ENCODE results near the gene AKAP12. TPM values are rescaled to one million over a fixed set of nuclear protein-coding genes. Genes with fewer than 3 reads are reported as not detected.

The AKAP12 gene
- polyA plus RNA-seq, 1 experiment, result 27.7 TPM

DNA sequence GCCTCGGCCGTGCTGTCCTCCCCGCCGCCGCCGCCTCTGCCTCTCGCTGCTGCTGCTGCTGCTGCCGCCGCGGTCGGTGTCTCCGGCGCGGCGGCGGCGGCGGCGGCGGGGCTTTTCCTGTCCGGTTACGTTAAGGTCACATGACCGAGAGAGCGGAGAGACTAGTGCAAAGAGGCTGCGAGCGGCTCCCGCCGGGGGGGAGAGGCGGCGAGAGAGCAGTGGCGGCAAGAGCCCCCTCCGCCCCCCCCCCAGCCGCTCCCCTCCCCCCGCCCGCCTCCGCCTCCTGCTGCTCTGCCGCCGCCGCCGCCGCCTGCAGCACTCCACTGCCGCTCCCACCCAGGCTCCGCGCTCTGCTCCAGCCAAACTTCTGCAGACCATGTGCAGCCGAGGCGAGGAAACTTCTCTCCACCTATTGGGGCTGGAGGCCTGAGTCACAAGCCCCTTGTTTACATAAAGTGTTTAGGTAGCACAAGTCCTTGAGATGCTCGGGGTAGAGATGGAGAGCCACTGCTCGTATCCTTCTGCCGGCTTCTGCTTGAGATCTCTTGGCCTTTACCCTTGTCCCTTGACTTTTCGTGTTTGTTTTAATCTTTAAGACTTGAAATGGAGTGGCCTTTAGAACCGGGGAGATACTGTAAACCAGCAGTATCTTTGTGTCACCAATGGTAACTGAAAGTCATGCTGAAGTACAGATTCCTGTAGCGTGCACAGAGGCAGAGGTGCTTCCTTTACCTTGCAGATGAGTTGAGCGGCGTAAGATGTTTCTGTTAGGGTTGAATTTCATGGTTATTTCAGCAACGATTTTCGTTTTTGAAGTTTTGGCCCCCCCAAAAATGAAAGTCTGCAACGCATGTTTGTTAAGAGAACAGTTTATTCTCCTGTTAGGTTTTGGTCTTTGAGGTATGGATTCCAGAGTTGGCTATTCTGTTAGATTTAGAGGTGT is 152.0 kb downstream of the AKAP12 start, which contains the start of gene ZBTB2:
ZBTB2 (minus strand) TSS at position 89 of the 943 bp plus-strand sequence. CDS start 17,922 bp downstream, outside the sequence.
- no peaks in the 10 kb centered on the region for H3K36me3 ChIP-seq (ENCODE audit: control insufficient read depth, insufficient read depth, low read length)
- peak within 1 kb of the TSS; percentile 73 for H3K4me3 ChIP-seq (ENCODE audit: low read depth, low read length)
- ChIA-PET CTCF (interaction anchor here (1.8 kb wide), 1 partner anchor 15 kb away, joined by 12 read pairs; no protein-coding TSS in a partner anchor), POLR2A (no interaction called here)
- DNase-seq (ENCODE audit: low read depth), result peak; percentile 30
- H3K27me3 ChIP-seq (ENCODE audit: control insufficient read depth, insufficient read depth, low read length), result no peaks in the 10 kb centered on the region
- TF ChIP-seq, protein P1, sequence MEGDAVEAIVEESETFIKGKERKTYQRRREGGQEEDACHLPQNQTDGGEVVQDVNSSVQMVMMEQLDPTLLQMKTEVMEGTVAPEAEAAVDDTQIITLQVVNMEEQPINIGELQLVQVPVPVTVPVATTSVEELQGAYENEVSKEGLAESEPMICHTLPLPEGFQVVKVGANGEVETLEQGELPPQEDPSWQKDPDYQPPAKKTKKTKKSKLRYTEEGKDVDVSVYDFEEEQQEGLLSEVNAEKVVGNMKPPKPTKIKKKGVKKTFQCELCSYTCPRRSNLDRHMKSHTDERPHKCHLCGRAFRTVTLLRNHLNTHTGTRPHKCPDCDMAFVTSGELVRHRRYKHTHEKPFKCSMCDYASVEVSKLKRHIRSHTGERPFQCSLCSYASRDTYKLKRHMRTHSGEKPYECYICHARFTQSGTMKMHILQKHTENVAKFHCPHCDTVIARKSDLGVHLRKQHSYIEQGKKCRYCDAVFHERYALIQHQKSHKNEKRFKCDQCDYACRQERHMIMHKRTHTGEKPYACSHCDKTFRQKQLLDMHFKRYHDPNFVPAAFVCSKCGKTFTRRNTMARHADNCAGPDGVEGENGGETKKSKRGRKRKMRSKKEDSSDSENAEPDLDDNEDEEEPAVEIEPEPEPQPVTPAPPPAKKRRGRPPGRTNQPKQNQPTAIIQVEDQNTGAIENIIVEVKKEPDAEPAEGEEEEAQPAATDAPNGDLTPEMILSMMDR (IDR thresholded peaks at IDR 0.05; ENCODE audit: insufficient read depth, low read depth, low read length), result no peak

DNA sequence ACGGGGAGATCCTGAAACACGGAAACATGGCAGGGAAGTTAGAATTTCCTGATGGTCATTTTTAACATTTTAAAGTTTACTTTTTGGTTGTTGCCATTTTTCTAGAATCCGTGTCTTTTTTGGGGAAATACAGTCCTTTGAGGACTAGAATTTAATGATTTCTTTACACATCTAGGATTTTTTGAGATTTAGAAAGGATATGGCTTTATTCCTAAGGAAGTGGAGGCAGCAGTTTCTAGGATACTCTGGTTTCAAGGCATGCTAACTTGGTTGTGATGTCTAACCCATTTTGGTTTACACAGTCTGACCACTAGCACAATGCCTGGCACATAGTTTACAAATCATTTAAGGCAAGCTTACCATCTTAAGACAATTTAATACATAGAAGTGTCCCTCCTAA is 152.7 kb downstream of the AKAP12 start:
- CTCF ChIA-PET, result interaction anchor here (1.8 kb wide), 1 partner anchor 14 kb away, joined by 12 read pairs; no protein-coding TSS in a partner anchor

DNA sequence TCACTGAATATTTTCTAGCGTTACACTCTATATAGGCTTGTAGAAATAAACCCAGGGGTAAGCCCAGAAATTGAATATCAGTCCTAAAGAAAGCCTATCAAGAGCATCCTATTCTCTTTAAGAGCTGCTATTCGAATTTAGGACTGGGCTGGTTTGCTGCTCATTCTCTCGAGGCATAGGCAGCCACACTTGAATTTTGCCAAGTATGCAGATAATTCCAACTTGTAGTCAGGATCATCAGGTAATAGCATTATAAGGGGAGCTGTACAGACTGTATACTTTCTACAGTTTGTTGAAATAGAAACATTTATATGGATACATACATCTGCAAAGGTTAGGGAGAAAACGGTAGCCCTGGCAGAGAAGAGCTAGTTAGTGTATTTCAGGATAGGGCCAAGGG is 153.6 kb downstream of the AKAP12 start:
- Histone ChIP-seq H3K36me3 (ENCODE audit: control insufficient read depth, insufficient read depth, low read length) (no peaks in the 10 kb centered on the region), H3K27me3 (ENCODE audit: control insufficient read depth, insufficient read depth, low read length) (no peaks in the 10 kb centered on the region), H3K4me3 (ENCODE audit: low read depth, low read length) (no peak overlapping the region)
- ChIA-PET CTCF (interaction anchor here (1.8 kb wide), 1 partner anchor 13 kb away, joined by 12 read pairs; no protein-coding TSS in a partner anchor), POLR2A (interaction anchor here (0.5 kb wide), 1 partner anchor 36 kb away, joined by 5 read pairs; no protein-coding TSS in a partner anchor)
- TF ChIP-seq, protein P1 (IDR thresholded peaks at IDR 0.05; ENCODE audit: insufficient read depth, low read depth, low read length), result no peak
- no peak for DNase-seq (ENCODE audit: low read depth)

More for the DNA sequence above, 152.7 kb downstream of the AKAP12 start:
- DNase-seq (ENCODE audit: low read depth), result no peak
- no peaks in the 10 kb centered on the region for H3K27me3 ChIP-seq (ENCODE audit: control insufficient read depth, insufficient read depth, low read length)
- TF ChIP-seq, protein P1 (IDR thresholded peaks at IDR 0.05; ENCODE audit: insufficient read depth, low read depth, low read length), result no peak
- POLR2A ChIA-PET, result no interaction called here
- H3K4me3 ChIP-seq (ENCODE audit: low read depth, low read length), result peak overlapping the region; percentile 73
- no peaks in the 10 kb centered on the region for H3K36me3 ChIP-seq (ENCODE audit: control insufficient read depth, insufficient read depth, low read length)

DNA sequence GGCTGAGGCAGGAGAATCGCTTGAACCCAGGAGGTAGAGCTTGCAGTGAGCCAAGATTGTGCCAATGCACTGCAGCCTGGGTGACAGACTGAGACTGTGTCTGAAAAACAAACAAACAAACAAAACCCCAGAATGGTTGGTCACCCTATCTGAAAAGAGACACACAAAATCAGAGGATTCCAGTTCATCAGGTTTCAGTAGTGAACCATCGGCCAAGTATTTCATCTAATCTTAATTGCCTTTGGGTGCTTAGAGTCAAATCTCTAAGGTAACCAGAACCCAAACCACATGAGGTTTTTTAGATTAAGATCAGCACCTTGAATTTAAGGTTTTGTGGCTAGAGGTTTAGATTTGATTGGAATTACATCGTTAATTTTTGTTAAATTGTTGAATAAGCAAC is 159.9 kb downstream of the AKAP12 start:
- TF ChIP-seq, protein P1 (IDR thresholded peaks at IDR 0.05; ENCODE audit: insufficient read depth, low read depth, low read length), result no peak
- ChIA-PET POLR2A (no interaction called here), CTCF (no interaction called here)
- no peaks in the 10 kb centered on the region for H3K27me3 ChIP-seq (ENCODE audit: control insufficient read depth, insufficient read depth, low read length)
- DNase-seq (ENCODE audit: low read depth), result no peak
- H3K36me3 ChIP-seq (ENCODE audit: control insufficient read depth, insufficient read depth, low read length), result peaks cover 1% of the 10 kb centered on the region; the same call in 1 of the 2 replicates
- H3K4me3 ChIP-seq (ENCODE audit: low read depth, low read length), result no peak overlapping the region

DNA sequence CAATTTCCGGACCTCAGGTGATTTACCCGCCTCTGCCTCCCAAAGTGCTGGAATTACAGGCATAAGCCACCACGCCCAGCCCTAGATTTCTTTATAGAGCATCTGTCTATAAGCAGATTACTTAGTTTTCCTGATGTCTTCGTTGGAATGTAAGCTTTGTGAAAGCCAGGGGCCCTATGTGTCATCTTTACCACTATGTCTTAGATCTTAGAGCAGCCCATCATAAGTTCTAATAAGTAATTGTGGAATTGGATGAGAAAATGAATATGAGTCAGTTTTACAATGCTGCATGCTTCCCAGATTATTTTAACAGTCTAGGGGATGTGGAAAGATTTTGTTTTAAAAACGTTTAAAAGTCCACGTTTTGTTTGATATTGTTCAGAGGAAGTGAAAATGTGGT is 160.7 kb downstream of the AKAP12 start:
- POLR2A ChIA-PET, result no interaction called here
- Histone ChIP-seq H3K4me3 (ENCODE audit: low read depth, low read length) (no peak overlapping the region), H3K27me3 (ENCODE audit: control insufficient read depth, insufficient read depth, low read length) (no peaks in the 10 kb centered on the region), H3K36me3 (ENCODE audit: control insufficient read depth, insufficient read depth, low read length) (peaks cover 1% of the 10 kb centered on the region; the same call in 1 of the 2 replicates)
- TF ChIP-seq, protein P1 (IDR thresholded peaks at IDR 0.05; ENCODE audit: insufficient read depth, low read depth, low read length), result no peak
- CTCF ChIA-PET, result no interaction called here
- DNase-seq (ENCODE audit: low read depth), result peak; percentile 15

Data from BJ (cell line).